Measurements from ENCODE around the gene LYRM4.

Gene LYRM4

DNA sequence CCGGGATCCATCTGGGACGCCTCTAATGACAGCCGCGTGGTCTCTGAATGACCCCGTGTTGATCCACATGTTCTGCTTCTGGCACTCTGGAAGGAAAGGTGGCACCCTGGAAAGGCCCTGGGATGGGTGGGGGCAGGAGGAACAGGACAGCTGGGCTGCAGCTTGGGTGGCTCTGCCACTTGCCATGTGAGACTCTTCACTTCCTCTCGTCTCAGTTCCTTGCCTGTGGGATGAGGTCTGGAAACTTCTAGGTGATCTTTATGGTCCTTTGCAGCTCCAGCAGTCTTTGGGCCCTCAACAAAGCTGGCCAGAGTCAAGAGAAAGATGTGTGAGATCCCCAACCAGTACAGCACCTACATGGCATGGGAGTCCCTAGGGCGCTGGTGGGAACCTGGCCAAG, 149.1 kb downstream of the LYRM4 start:
- Histone ChIP-seq H2AFZ (ENCODE audit: low read depth) (no peak overlapping the region), H3K4me3 (IDR thresholded peaks at IDR 0.05; ENCODE audit: insufficient read depth, low read depth, low read length) (no peak overlapping the region), H3K9ac (no peak overlapping the region), H3K27me3 (ENCODE audit: insufficient read depth, low read depth) (no peaks in the 10 kb centered on the region), H3K4me2 (no peak overlapping the region), H4K20me1 (ENCODE audit: insufficient read depth) (no peaks in the 10 kb centered on the region), H3K27ac (no peak overlapping the region), H3K4me1 (ENCODE audit: low read depth, poor library complexity, severe bottlenecking) (no peaks in the 10 kb centered on the region), H3K36me3 (ENCODE audit: insufficient read depth) (no peaks in the 10 kb centered on the region), H3K79me2 (ENCODE audit: insufficient read depth, low read depth) (no peaks in the 10 kb centered on the region)
- TF ChIP-seq, protein P1, sequence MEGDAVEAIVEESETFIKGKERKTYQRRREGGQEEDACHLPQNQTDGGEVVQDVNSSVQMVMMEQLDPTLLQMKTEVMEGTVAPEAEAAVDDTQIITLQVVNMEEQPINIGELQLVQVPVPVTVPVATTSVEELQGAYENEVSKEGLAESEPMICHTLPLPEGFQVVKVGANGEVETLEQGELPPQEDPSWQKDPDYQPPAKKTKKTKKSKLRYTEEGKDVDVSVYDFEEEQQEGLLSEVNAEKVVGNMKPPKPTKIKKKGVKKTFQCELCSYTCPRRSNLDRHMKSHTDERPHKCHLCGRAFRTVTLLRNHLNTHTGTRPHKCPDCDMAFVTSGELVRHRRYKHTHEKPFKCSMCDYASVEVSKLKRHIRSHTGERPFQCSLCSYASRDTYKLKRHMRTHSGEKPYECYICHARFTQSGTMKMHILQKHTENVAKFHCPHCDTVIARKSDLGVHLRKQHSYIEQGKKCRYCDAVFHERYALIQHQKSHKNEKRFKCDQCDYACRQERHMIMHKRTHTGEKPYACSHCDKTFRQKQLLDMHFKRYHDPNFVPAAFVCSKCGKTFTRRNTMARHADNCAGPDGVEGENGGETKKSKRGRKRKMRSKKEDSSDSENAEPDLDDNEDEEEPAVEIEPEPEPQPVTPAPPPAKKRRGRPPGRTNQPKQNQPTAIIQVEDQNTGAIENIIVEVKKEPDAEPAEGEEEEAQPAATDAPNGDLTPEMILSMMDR (conservative IDR thresholded peaks at IDR 0.05; ENCODE audit: low read depth, low read length): no peak

DNA sequence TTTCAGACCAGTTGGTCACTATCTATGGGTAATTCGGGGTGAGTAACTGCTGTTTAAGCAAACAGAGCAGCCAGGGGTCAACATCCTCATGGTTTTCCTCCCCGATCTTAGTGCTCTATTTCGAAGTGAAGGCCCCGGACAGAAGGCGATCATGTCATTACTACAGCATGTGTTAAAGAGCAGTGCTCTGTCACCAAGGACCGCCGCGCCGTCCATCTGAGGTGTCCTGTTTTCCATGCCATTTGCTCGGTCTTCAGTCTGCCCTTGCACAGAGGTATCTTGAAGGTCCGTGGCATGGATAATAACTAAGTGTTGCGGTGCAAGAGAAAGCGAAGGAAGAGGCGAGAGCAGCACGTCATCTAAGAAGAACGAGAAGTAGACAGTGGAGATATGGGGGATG, 150.5 kb downstream of the LYRM4 start:
- no peaks in the 10 kb centered on the region for H3K27me3 ChIP-seq (ENCODE audit: insufficient read depth, low read depth)
- H3K4me1 ChIP-seq (ENCODE audit: low read depth, poor library complexity, severe bottlenecking): no peaks in the 10 kb centered on the region
- H3K36me3 ChIP-seq (ENCODE audit: insufficient read depth): no peaks in the 10 kb centered on the region
- no peaks in the 10 kb centered on the region for H4K20me1 ChIP-seq (ENCODE audit: insufficient read depth)
- no peaks in the 10 kb centered on the region for H3K79me2 ChIP-seq (ENCODE audit: insufficient read depth, low read depth)
- no peak overlapping the region for H3K9ac ChIP-seq
- H3K27ac ChIP-seq: no peak overlapping the region
- H3K4me3 ChIP-seq (IDR thresholded peaks at IDR 0.05; ENCODE audit: insufficient read depth, low read depth, low read length): no peak overlapping the region
- TF ChIP-seq, protein P1 (conservative IDR thresholded peaks at IDR 0.05; ENCODE audit: low read depth, low read length): no peak
- H2AFZ ChIP-seq (ENCODE audit: low read depth): no peak overlapping the region
- H3K4me2 ChIP-seq: no peak overlapping the region

DNA sequence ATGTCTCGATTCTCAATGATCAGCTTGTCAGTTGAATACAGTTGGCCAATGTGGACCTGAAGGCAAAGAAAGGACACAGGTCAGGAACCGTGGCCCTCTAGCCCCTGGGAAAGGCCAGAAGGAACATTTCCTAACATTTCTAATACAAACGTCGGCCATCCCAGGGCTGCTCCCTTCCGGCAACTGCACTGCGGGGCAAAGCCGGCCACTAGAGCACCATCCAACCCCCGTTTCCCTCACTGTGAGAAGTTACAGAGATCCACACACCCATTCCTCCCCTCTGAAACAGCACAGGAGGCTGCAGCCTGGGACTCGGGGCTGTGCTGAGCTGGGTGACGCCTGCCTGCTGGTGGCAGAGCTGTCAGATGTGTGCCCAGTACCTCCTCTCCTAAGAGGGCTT, 151.3 kb downstream of the LYRM4 start:
- no peaks in the 10 kb centered on the region for H3K36me3 ChIP-seq (ENCODE audit: insufficient read depth)
- H3K4me1 ChIP-seq (ENCODE audit: low read depth, poor library complexity, severe bottlenecking): no peaks in the 10 kb centered on the region
- H3K27me3 ChIP-seq (ENCODE audit: insufficient read depth, low read depth): no peaks in the 10 kb centered on the region
- H3K27ac ChIP-seq: no peak overlapping the region
- no peak overlapping the region for H3K9ac ChIP-seq
- H3K4me3 ChIP-seq (IDR thresholded peaks at IDR 0.05; ENCODE audit: insufficient read depth, low read depth, low read length): no peak overlapping the region
- H3K79me2 ChIP-seq (ENCODE audit: insufficient read depth, low read depth): no peaks in the 10 kb centered on the region
- TF ChIP-seq, protein P1 (conservative IDR thresholded peaks at IDR 0.05; ENCODE audit: low read depth, low read length): no peak
- H3K4me2 ChIP-seq: no peak overlapping the region
- no peak overlapping the region for H2AFZ ChIP-seq (ENCODE audit: low read depth)
- no peaks in the 10 kb centered on the region for H4K20me1 ChIP-seq (ENCODE audit: insufficient read depth)

DNA sequence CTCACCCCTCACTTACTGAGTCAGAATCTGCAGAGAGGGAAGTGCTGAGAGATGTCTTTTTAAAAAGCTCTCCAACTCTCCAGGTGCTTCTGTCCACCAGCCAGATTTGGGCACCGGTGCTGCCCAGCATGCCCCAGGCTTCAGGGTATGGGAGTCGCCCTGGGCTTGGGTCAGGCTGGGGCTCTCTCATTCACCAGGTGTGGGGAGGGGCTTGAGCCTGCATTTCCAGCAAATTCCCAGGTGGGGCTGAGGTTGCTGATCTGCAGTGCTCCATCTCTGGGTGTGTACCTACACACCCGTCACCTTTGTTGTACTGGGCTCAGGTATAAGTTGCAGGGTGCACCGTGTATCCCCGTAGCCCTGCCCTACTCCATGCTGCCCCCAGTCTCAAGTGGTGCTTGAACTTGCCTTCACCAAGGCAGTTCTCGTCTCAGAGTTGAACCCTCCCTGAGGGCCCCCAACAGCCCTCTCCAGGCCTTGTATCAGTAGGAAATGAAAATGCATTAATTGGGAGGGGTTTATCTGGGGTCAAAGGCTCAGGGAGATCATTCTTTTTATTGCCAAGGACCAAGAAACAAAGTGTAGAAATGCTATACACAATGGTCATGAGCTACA, 152.1 kb downstream of the LYRM4 start:
- Histone ChIP-seq H3K27ac (no peak overlapping the region), H3K9ac (no peak overlapping the region), H3K27me3 (ENCODE audit: insufficient read depth, low read depth) (no peaks in the 10 kb centered on the region), H3K4me3 (IDR thresholded peaks at IDR 0.05; ENCODE audit: insufficient read depth, low read depth, low read length) (no peak overlapping the region), H3K36me3 (ENCODE audit: insufficient read depth) (no peaks in the 10 kb centered on the region), H3K4me1 (ENCODE audit: low read depth, poor library complexity, severe bottlenecking) (no peaks in the 10 kb centered on the region), H4K20me1 (ENCODE audit: insufficient read depth) (no peaks in the 10 kb centered on the region), H3K79me2 (ENCODE audit: insufficient read depth, low read depth) (no peaks in the 10 kb centered on the region), H2AFZ (ENCODE audit: low read depth) (no peak overlapping the region), H3K4me2 (no peak overlapping the region)
- TF ChIP-seq, protein P1 (conservative IDR thresholded peaks at IDR 0.05; ENCODE audit: low read depth, low read length): no peak
